Hematopoietic multipotent progenitor cell treated with erythropoietin and hydrocortisone succinate and interleukin-3 and kit ligand, for 15 days (in vitro differentiated cells): ENCODE measurements around the gene FBXO21.

Source experiments
- DNase-seq: peaks from one replicate; pipeline ENCODE4 v3.0.0-alpha.2; 2015; ENCODE audit warnings: low spot score

FBXO21 gene

DNA sequence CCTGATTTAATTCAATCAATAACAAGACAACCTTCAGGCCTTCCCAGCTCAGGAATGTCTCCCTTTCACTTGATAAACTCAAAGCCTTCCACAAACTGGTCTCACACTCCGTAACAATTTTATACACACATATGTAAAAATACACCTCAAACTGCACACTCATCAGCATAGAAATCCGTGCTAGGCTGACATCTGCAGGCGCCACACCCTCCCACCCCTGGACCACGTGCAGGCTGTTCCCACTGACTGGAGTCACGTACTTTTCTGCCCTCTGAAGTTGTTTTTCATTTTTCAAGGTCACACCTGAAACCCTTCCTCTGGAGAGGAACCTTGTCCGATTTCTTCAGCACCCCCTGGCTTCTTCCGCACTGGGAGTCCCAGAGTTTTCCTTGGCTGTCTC is 27.6 kb downstream of the FBXO21 start:
- DNase-seq: no peak

DNA sequence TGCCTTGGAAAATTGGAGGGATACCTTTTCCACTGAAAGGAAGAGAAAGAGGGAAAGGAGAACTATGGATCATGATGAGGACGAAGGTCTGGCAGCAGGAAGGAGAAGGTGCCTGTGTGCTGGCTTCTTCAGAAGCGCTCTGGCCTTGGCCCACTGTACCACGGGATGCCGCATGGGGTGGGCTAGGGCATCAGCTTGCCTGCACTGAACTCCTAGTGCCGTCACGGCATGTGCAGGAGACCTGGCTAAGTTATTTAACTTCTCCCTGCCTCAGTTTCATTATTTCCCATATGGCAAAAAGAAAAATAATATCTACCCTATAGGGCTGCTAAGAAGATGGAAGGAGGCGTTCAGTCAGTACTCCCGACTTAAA is 28.1 kb downstream of the FBXO21 start:
- DNase-seq: no peak

DNA sequence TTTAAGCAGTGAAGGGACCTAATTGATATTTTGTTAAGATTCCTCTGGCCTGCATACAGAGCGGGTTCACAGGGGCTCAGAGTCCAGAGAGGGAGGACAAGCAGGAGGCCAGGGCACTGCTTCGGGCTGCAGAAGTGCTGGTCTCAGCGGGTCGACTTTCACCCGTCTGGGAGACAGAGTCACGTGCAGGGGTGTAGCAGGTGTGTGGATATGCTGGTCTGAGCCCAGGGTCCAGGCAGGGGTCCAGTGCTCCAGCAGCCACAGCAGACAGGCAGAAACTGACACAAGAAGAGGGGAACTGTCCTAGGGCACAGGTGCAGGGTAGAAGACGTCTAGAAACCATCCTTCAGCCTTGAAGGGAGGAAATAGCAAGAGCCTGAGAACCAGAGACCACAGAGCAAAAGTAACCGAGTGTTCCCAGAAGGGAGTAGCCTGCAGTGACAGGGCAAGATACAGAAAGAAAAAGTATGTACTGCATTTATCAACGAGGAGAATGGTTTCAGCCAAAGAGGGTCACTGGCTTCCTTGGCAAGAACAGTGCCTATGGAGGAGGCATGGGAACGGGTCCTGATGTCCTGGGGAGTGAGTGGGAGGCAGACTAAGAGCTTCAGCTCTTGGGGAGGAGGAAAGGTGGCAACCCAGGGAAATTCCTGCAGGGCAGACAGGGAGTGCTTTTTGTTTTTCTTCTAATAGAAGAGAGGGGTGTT is 28.7 kb downstream of the FBXO21 start:
- DNase-seq: no peak

DNA sequence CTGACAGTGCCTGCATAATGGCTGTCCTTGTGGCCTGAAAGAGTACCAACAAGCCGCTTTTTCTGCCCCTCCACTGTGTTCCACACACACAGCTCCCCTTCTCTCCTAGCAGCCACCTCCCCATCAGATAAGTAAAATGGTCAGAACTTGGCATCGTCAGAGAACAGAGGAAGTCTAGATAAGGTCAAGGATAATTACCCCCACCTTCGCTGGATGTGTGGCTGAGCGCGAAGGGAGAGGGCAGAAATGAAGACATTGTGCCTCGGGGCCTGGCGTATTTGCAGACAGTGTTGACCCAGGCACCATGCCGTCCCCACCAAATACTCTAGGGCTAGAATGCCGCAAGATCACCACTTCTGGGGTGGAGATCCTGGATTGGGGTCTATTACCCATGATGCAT is 30.6 kb downstream of the FBXO21 start:
- DNase-seq: no peak

DNA sequence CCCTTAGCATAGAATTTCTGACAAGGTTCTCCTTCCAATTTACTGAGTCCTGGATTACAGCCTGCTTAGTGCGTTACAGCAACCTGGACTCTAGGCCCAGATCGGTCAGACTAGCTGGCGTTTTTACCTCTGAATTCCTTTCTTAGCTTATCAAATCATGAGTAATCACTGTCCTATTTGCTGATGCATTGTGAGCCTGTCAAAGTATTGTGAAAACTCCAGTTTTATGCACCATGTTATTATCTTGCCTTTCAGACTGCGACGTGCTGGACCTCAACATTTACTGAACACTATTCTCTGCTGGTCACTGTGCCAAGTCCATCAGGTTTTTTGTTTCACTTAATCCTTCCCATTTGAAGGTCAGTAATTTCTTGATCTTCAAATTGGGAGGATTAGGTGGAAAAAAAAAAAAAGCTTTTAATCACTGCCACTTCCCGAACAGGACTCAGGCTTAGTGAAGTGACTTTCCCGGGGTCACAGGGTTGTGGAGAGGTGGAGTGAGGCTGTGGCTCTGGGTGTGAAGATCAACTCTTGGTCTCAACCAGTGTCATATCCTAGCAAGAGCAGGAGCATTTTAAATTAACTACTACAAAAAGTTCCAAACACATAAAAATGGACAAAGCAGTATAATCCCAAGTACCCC is 31.2 kb downstream of the FBXO21 start:
- no peak for DNase-seq

DNA sequence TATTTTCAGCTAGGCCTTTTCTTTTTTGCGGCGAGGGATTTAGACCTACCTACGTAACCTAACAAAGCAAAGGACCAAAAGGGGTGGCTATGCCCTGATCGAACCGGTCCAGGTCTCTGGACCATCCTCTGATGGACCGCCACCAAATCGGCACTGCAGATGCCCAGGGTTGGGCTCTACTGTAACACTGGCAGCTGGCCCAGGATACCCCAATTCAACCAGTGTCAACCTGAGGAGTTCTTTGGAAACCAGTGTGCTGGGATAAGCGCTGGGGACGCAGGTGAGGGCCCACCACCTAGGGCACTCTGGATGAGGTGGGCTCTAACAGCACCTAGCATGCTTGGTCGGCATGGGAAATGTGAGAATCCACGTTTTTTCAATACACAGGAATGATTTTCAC is 32.2 kb downstream of the FBXO21 start:
- DNase-seq: no peak

DNA sequence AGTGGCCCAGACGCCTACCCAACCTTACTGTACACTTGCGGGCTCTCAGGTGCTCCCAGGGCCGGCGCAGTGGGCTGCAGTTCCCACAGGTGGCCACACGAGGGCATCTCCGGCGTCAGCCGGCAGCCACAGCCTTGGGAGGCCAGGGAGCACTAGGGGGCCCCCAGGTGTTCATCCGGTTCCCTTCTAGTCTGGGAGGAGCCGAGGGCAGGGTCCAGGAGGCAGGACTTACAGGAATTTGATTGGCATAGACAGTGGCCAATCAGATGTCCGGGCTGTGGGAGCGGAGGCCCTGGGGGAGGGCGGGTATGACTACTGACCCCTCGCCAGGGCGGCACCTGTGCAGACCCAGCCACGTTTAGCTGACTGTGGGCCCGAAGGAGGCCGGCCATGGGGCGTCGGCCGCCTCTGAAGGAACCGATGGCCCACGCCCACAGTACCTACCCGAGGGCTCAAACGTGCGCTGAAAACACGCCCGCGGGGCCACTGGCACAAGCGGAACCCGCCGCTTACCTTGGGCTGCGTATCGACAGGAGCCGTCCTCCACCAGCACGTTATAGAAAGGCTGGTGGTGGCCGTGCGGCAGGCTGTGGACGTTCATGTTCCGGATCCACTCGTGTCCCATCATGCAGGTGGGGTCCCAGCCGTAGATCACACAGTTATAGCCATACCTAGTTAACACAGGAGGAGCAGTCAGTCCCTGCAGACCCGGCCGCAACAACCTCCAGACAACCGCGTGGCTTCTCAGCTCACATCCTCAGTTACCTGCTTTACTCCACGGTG is 34.8 kb downstream of the FBXO21 start:
- peak; percentile 68 for DNase-seq

DNA sequence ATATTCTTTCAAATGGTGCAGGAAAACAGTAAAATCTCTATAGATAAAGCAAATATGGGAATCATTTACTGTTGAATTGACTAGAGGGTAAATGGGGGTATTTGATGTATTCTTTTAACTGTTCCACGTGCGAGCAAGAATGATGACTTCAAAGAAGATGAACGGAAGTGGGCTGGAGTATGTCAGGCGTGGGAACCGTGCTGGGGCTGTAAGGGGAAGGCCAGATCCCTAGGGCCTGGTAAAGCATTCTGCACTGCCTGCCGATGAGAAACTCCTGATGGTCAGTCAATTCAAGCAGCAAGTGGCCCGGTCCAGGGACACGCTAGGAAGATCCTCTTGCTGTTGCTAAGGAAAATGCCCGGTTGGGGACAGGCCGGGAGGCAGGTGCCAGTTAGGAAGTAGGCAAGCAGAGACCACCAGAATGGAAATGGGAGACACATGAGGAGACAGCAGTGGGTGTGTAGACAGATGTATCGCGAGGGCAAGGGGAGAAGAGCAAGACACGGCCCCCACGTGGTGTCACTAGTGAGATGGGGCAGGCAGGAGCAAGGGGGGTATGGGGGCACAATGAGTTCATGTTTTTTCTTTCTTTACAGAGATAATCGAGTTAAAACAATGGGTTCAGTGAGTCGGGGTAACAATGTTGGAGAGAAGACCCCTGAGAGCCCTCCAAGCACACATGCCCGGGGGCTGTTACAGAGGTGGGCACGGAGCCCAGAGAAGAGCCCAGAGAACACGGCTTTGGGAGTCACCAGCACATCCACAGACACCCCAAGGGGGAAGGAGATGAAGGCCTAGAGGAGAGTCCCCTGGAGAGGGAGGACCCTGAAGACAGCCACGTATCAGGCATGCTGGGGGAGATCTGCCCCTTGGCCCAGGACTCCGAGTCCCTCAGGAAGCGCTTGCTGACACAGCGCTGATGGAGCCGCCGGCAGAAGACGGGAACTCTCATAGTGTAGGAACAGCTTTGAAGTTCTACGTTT is 37.2 kb downstream of the FBXO21 start:
- DNase-seq: no peak

DNA sequence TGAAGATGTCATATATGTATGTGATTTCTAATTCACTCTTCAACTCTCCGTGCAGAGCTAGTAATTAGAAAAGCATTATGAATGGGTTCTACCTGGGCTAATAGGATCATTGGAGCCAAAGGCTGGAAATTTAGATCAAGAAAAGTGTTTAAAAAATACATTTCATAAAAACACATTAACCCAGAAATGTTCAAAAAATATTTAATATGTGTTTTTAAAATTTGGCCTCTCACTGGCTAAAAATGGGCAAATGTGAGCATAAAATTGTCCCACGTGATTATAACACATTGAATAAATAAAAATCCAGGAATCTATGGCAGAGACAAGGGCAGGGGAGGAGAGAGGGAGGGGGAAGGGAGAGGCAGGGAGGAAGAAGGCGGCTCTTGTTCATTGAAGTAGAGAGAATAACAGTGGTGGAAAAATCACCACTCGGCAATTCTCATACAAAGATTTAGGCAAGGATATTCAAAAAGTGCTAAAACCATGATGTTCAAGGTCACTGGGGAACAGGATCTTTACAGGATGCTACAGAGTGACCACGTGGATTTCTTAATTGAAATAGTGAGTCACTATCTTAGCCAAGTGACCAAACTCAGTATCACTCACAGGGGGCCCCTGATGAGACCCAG is 38.8 kb downstream of the FBXO21 start:
- DNase-seq: no peak

DNA sequence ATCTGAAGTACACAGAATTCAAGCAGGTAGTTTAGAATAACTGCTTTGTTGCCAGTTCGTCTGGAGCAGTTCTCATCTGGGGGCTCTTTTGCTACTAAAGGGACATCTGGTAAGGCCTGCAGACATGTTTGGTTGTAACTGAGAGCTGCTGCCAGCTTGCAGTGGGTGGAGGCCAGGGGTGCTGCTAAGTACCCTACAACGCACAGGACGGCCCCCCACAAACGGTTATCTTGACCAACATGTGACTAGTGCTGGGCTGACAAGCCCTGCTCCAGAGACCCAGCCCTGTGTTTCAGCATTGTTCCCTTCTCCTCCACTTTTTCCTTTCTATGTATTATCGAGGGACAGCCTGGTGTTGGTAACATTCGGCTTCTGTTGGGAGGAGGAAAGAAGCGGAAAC is 40.8 kb downstream of the FBXO21 start:
- no peak for DNase-seq

DNA sequence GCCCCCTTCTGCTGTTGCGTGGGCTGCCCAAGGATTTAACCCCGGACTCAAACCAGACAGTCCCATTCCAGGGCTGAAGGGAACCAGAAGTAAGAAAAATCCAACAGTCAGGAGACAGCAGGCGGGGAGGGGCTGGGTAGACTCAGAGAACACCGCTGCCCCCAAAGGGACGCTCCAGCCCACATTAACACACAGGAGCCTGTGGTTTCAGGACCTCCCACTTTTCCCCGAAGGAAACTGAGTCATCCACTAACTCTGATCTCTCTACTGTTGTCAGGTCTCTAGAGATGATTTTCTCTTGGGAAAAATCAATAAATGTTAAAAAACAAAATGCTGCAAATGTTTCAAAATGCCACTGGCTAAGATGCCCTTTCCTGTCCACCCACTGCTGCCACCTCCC is 41.6 kb downstream of the FBXO21 start:
- no peak for DNase-seq

DNA sequence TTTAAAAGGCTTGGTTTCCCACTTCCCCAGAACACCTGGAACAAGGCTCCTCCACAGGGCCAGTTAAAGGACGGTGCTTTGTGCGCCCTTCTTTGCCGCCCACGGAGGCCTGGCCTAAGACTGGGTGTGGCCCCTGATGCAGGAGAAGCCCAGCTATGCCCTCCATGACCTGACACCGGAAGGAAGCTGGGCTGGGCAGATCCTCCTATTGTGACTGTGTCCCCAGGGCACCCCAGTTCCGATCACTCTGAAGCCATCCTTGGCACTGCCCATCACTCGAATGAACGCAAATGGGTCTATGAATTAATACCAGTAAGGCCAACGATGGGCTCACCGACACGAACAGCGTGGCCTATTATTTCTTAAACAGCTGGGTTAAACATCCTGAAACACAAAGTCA is 42.6 kb downstream of the FBXO21 start:
- no peak for DNase-seq

DNA sequence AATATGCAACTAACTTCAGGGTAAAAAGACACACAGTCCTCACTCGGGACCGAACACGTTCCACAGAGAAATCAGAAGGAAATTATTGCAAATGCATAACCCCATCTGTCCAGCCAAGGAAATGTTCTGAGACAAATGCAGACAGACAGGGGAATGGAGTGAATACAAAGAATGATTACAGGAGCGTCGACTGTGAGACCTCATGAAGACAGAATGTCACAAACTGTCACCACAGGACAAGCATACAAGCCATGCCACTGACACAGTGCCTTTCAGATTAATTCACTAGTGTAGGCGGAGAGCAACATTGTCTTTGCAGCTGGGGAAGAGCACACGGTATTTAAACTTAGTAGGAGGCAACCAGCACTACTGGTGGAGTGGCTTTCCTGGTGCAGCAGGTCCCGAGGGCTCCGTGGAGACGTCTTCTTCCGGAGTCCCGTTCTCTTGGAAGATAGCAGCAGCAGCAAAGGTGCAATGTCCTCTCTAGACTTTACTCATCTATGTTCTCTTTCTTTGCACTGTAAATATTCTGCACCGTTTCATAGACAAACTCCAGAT is 44.6 kb downstream of the FBXO21 start:
- no peak for DNase-seq

DNA sequence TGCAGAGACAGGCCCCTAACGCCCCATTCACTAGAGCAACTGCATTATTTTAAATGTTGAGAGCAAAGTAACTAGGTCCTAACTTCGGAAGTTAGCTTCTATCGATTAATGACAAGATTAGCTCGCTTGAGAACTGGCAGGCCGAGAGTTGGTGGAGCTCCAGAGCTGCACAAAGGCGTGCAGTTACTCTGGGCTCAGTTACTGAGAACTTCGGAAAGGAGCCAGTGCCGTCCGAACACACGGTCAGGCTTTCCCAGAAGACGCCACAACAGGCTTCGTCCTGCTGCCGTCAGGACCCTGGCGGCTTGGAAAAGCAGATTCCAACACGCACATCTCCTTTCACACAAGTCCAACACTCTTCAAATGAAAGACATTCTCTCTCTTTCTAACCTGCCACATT is 45.7 kb downstream of the FBXO21 start:
- DNase-seq: no peak

DNA sequence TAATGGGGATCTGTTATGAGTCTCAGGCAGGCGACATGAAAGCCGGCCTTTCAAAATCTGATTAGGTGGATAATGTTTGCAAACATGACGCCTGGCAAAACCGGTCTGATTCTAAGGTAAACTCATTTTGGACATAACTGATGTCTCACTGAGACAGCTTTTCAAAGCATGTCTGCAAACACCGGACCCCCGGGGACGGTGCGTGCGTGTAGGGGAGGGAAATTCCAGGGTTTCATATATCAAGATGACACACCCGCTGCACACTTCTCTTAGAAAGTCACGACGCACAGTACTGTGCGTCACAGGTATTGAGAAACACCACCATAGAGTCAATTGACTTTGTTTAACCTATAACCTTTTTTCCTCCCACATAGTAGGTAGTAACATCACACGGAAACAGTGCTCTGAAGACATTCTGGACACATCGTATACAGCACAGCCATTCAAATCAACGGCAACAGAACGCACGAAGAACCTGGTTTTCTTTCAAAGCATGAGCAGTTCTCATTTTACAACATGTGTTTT is 47.2 kb downstream of the FBXO21 start:
- DNase-seq: no peak

DNA sequence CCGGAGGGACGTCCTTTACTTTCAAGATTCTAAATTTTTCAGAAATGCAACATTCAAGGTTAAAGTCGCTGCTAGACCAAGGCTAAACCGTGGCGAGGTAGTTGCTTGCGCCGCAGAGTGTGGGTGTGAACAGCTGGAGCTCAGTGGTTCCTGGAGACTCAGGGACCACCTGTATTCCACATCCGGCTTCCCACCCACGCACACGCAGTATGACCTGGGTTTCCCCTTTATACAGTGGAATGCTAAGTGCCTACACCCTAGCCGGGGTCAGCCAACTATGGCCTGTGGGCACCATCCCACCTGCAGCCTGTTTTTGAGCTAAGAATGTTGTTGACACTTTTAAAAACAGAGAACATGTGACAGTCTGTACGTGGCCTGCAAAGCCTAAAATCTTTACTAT is 48.2 kb downstream of the FBXO21 start:
- DNase-seq: no peak

DNA sequence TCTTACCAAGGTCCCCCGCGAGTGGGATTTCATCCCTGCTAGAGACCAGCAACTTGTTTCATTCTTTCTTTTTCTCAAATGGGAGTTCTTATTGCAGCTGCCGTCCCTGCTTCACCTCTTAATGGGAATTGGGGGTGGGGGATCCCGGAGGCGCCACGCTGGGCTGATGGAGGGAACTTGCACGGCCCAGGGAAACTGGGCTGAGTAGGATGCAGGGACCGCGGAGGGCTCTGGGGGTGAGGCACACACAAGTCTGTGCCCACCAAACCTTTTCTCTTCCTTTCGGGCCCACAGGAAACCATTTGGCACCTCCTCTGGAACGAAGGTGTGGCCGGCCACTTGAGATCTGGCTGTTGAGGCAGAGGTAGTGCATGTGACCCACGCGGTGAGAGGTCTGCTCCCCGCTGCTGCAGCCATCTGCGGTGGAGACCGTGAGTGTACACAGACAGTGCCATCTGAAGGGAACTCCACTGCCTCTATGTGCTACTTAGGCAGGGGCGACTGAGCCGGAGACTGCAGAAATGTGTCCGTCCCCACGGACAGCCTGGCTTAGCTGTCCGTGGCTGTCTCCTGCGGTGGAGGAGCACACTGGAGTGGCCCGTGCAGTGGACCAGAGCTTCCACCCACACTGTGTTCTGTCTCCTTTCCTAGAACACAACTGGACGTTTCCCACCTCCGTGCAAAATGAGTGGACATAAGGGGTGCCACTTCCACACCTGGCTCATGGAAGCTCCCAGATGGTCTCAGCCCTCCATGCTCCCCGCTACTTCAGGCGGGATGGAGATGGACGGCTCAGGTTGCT is 49.0 kb downstream of the FBXO21 start:
- no peak for DNase-seq

DNA sequence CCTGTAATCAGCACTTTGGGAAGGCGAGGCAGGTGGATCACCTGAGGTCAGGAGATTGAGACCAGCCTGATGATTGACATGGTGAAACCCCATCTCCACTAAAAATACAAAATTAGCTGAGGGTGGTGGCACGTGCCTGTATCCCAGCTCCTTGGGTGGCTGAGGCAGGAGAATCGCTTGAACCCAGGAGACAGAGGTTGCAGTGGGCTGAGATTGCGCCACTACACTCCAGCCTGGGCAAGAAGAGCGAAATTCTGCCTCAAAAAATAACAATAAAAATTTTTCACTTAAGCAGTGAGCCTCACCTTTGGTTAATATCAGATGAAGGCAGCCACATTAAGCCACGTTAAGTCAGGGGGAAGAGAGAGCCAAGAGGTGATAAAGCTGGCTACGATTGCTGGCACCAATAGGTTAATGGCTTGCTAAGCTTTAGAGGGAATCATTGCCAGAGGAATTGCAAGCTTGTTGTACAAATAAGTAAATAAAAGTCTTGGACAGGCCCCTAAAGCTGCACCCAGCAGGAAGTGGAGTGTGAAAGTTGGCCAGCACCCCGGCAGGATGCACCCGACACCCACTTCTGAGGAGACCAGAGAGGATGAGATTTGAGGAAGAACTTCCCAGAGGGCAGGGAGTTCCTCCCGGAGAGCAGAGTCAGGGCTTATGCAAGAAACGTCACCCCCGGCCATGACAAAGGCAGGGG is 49.7 kb downstream of the FBXO21 start:
- no peak for DNase-seq

DNA sequence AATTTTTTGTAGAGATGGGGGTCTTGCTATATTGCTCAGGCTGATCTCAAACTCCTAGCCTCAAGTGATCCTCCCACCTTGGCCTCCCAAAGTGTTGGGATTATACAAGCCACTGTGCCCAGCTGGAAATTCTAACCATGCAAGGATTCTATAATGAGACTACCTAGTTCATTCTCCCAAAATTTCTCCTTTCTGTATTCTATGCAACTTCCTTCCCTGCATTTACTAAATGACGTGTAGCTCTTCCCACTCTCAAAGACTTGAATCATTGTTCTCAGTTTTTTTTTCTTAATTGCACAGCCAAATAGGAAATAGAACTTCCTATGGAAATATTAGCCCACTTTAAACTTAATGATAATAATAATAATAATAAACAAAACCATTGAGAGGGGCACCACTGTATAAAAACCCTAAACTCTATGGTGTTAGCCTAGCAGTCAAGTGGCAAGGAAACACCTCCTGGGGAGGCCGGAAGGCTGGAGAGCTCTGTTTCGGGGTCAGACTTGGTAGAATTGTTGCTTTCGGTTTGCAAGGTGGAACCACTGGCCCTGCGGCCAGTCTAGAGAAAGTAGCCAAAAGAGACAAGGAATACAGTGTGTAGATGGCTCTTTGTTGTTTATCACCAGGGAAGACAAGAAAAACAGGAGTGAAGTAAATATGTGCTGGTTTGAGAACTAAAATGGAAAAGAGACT is 51.1 kb downstream of the FBXO21 start:
- no peak for DNase-seq
